Left ventricle myocardium inferior (tissue), 1 donor: ENCODE data around the gene EMB. TPM values are rescaled to one million over a fixed set of nuclear protein-coding genes. Genes with fewer than 3 reads are reported as not detected.
"Not testable (repeated sequence)": the region's sequence is repeated elsewhere in the genome, so short reads cannot be mapped to it uniquely, and the experiment has no call there.

ENCODE experiments used
- DNase-seq: peaks from one replicate; pipeline ENCODE4 v3.0.0-alpha.2; 2020
- H3K27ac ChIP-seq: fragments of 200-600 bp; replicated peaks from 2 replicates; pipeline ENCODE4 v1.8.0; 2021
- H3K27me3 ChIP-seq: fragments of 200-600 bp; 2 replicates; pipeline ENCODE4 v1.8.0; 2021; ENCODE audit warnings: low read depth
- H3K36me3 ChIP-seq: fragments of 200-600 bp; 2 replicates; pipeline ENCODE4 v1.8.0; 2021
- H3K4me1 ChIP-seq: fragments of 200-600 bp; 2 replicates; pipeline ENCODE4 v1.8.0; 2021
- H3K4me3 ChIP-seq: fragments of 200-600 bp; 2 replicates; pipeline ENCODE4 v1.8.0; 2021; ENCODE audit warnings: mild to moderate bottlenecking, moderate library complexity
- H3K9me3 ChIP-seq: fragments of 200-600 bp; replicated peaks from 2 replicates; pipeline ENCODE4 v1.8.0; 2021
- intact Hi-C: fragments of 100-400 bp; cut with micrococcal nuclease; formaldehyde crosslinking; loops from one replicate; pipeline ENCODE4 v1.11.0; 2022
- total RNA-seq: library from RNA; stranded (reverse); fragmentation: NEBNext Ultra II Directional; extraction: Animal tissue kit (Norgen Biotek cat#: 25700); gene quantifications from one replicate; pipeline ENCODE4 v1.2.1, GENCODE V29; 2021
- TF ChIP-seq, protein P1 (sequence below): fragments of 200-600 bp; IDR thresholded peaks from 2 replicates; pipeline ENCODE4 v1.8.0; 2021; ENCODE audit warnings: antibody characterized with exemption, mild to moderate bottlenecking, borderline replicate concordance
- donor health status: DM: no; HTN: yes; CAD: no; lungs with severe emphysema.

EMB gene
- total RNA-seq, 1 donor from 2014 or later: 16.6 TPM

- Histone ChIP-seq H3K9me3 (no peaks in the 10 kb centered on the region), H3K36me3 (no peaks in the 10 kb centered on the region), H3K4me1 (peaks cover 11% of the 10 kb centered on the region), H3K4me3 (no peak overlapping the region), H3K27ac (no peak overlapping the region), H3K27me3 (peaks cover 35% of the 10 kb centered on the region)
- intact Hi-C loops: no loop called here
- TF ChIP-seq, protein P1, sequence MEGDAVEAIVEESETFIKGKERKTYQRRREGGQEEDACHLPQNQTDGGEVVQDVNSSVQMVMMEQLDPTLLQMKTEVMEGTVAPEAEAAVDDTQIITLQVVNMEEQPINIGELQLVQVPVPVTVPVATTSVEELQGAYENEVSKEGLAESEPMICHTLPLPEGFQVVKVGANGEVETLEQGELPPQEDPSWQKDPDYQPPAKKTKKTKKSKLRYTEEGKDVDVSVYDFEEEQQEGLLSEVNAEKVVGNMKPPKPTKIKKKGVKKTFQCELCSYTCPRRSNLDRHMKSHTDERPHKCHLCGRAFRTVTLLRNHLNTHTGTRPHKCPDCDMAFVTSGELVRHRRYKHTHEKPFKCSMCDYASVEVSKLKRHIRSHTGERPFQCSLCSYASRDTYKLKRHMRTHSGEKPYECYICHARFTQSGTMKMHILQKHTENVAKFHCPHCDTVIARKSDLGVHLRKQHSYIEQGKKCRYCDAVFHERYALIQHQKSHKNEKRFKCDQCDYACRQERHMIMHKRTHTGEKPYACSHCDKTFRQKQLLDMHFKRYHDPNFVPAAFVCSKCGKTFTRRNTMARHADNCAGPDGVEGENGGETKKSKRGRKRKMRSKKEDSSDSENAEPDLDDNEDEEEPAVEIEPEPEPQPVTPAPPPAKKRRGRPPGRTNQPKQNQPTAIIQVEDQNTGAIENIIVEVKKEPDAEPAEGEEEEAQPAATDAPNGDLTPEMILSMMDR: no peak
- DNase-seq: no peak
Observed at GRCh38 chr5:50439221-50439620, 1.9 kb downstream of the EMB start.

DNA sequence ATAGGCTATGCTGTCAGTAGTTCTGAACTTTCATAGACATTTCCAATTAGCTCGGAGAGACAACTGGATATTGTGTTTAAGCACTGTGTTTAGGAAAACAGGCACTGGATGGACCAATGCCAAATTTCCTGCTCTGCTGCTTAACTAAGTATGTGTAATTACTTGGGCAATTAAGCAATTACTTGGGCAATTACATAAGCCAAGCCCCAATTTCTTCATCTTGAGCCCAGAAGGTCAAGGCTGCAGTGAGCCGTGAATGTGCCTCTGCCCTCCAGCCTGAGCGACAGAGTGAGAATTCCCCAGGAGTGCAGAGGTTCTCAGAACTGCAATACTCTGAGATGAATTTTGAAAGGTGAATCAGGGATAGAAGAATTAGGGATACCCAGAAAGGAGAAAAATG lies 3.0 kb downstream of the EMB start:
- intact Hi-C loops, H3K9me3 ChIP-seq, DNase-seq, H3K36me3 ChIP-seq, H3K27ac ChIP-seq, H3K4me3 ChIP-seq: not testable (repeated sequence)
- peaks cover 11% of the 10 kb centered on the region for H3K4me1 ChIP-seq
- peaks cover 35% of the 10 kb centered on the region for H3K27me3 ChIP-seq

DNA sequence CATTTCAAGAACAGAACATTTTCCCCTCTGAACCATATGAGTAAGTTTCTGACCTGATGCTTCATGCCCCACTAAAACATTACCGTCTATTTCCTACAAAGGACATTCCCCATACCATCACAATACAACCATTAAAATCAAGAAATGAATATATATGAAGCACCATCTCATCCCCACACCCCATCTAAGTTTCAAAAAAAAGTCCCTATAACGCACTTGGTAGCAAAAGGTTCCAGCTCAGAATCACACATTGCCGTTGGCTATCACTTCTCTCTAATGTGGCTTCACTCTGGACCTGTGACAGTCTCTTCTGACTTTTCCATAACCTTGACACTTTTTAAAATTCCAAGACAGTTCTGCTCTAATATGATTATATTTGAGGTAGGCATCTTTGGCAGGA lies 5.9 kb downstream of the EMB start:
- Histone ChIP-seq H3K9me3 (no peaks in the 10 kb centered on the region), H3K27me3 (peaks cover 19% of the 10 kb centered on the region), H3K4me3 (no peak overlapping the region), H3K36me3 (no peaks in the 10 kb centered on the region), H3K27ac (no peak overlapping the region), H3K4me1 (no peaks in the 10 kb centered on the region)
- DNase-seq: no peak
- TF ChIP-seq, protein P1: no peak
- intact Hi-C loops: no loop called here

- intact Hi-C loops, H3K9me3 ChIP-seq: not testable (repeated sequence)
- H3K27ac ChIP-seq: peak overlapping the region; percentile 15
Observed at GRCh38 chr5:50431133-50431904, 9.8 kb downstream of the EMB start.

DNA sequence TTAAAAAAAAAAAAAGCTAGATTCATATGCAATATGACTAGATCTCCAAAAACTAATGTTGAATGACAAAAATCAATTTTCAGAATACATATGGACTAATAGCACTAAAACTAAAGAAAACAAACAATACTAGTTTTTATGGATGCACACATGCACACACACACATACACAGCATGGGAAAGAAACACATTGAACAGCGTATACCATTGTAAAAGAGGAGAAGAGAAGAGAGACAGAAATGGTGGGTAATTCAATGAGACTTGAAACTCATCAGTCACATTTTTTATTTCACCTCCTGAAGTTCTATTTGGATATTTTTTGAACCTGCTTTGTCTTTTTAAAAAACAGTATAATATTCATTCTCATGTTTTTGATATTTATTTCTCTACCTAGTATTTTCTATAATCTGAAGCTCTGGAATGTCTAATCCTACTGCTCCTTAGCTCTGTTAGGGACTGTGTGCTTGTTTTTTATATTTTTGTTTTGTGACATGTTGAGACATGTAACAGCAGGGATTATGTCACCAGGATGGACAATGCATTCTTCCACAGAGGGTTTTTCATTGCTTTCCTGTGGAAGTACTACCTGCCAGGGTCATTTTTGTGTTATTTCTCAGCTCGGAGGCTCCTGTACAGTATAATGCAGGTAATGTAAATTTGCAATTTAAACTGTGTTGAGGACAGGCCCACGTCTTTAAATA lies 17.8 kb downstream of the EMB start:
- H3K36me3 ChIP-seq, H3K27ac ChIP-seq, intact Hi-C loops: not testable (repeated sequence)

More at GRCh38 chr5:50431133-50431904, 9.8 kb downstream of the EMB start:
- not testable (repeated sequence) for H3K4me1 ChIP-seq, H3K4me3 ChIP-seq, H3K36me3 ChIP-seq, H3K27me3 ChIP-seq, DNase-seq

DNA sequence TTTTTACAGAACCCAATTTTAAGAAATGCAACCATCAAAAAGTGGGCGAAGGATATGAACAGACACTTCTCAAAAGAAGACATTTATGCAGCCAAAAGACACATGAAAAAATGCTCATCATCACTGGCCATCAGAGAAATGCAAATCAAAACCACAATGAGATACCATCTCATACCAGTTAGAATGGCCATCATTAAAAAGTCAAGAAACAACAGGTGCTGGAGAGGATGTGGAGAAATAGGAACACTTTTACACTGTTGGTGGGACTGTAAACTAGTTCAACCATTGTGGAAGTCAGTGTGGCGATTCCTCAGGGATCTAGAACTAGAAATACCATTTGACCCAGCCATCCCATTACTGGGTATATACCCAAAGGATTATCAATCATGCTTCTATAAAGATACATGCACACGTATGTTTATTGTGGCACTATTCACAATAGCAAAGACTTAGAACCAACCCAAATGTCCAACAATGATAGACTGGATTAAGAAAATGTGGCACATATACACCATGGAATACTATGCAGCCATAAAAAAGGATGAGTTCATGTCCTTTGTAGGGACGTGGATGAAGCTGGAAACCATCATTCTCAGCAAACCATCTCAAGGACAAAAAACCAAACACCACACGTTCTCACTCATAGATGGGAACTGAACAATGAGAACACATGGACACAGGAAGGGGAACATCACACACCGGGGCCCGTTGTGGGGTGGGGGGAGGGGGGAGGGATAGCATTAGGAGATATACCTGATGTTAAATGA lies 19.7 kb downstream of the EMB start:
- DNase-seq, H3K36me3 ChIP-seq, H3K4me3 ChIP-seq, H3K4me1 ChIP-seq, intact Hi-C loops, H3K27ac ChIP-seq, H3K27me3 ChIP-seq, H3K9me3 ChIP-seq: not testable (repeated sequence)

More for the DNA sequence above, 17.8 kb downstream of the EMB start:
- not testable (repeated sequence) for H3K4me1 ChIP-seq, H3K27me3 ChIP-seq, H3K9me3 ChIP-seq, DNase-seq, H3K4me3 ChIP-seq

DNA sequence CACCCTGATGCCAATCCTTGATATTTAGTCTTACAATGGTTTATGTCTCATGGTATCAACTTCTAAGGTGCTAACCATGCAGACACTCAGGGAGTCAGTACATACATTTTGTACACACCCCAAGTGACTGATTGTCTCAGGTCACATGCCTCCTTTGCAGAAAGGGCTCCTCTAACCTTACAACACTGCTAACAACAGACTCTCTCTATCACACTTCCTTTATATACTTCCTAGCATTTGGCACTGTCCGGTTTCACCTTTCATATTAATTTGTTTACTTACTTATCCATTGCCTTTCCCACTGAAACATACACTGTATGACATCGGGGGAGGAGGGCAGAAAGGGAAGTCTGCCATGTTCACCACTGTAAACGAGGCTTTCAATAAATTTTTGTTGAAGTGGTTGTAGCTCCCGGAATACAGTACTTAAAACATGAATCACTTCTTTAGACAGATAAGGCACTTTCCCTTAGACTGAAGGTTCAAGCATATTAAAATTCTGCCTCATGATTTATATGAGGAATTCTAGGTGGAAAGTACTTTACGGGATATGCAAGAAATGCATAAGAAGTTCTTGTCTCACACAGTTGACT lies 20.6 kb downstream of the EMB start:
- H3K27ac ChIP-seq: no peak overlapping the region
- DNase-seq: no peak
- H3K9me3 ChIP-seq: no peaks in the 10 kb centered on the region
- H3K27me3 ChIP-seq: no peaks in the 10 kb centered on the region
- H3K4me3 ChIP-seq: no peak overlapping the region
- H3K4me1 ChIP-seq: no peaks in the 10 kb centered on the region
- no peaks in the 10 kb centered on the region for H3K36me3 ChIP-seq
- TF ChIP-seq, protein P1: no peak
- intact Hi-C loops: no loop called here

DNA sequence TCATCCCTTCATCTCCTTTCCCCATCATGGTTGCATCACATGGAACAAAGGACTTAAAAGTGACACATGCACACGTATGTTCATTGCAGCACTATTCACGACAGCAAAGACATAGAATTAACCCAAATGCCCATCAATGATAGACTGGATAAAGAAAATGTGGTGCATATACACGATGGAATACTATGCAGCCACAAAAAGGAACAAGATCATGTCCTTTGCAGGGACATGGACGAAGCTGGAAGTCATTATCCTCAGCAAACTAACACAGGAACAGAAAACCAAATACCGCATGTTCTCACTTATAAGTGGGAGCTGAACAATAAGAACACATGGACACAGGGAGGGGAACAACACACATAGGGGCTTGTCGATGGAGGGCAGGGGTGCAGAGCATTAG lies 21.4 kb downstream of the EMB start:
- intact Hi-C loops, H3K27ac ChIP-seq, DNase-seq, H3K4me1 ChIP-seq, H3K9me3 ChIP-seq, H3K36me3 ChIP-seq, H3K4me3 ChIP-seq, H3K27me3 ChIP-seq: not testable (repeated sequence)

GRCh38 chr5:50416637-50417036 lies 24.5 kb downstream of the EMB start:
- H3K27me3 ChIP-seq, H3K4me3 ChIP-seq, H3K27ac ChIP-seq, intact Hi-C loops, H3K9me3 ChIP-seq, H3K36me3 ChIP-seq, H3K4me1 ChIP-seq, DNase-seq: not testable (repeated sequence)
